HCT116 (cell line): ENCODE data around the gene EHBP1.

Experiments used
- ATF3 ChIP-seq: IDR thresholded peaks from 2 replicates; pipeline ENCODE4 v1.6.1; 2012
- CEBPB ChIP-seq: IDR thresholded peaks from 2 replicates; pipeline ENCODE4 v1.6.1; 2012; ENCODE audit warnings: low read depth
- CTCF ChIP-seq, 3 experiments: fragments of 200-600 bp in 1 of 3; sonication (generic) in 1 of 3; IDR thresholded peaks in 2 of 3; conservative IDR thresholded peaks in 1 of 3; 2 replicates each; pipeline ENCODE4 v1.5.1; 2012 to 2017; ENCODE audit warnings: low read depth in 2 of 3, low read length in 2 of 3, antibody characterized with exemption in 1 of 3, borderline replicate concordance in 1 of 3, control low read depth in 1 of 3, mild to moderate bottlenecking in 1 of 3, mixed read lengths in 1 of 3, mixed run types in 1 of 3, moderate library complexity in 1 of 3; ENCODE audit not compliant: insufficient read depth in 1 of 3
- JUND ChIP-seq: IDR thresholded peaks from 2 replicates; pipeline ENCODE4 v1.6.1; 2012
- MAX ChIP-seq: IDR thresholded peaks from 2 replicates; pipeline ENCODE4 v1.6.1; 2012
- POLR2AphosphoS5 ChIP-seq: IDR thresholded peaks from 2 replicates; pipeline ENCODE4 v1.6.1; 2011; ENCODE audit warnings: mild to moderate bottlenecking, low read depth, low read length, moderate library complexity
- SIN3A ChIP-seq: IDR thresholded peaks from 2 replicates; pipeline ENCODE4 v1.6.1; 2012; ENCODE audit warnings: low read depth
- ZFX ChIP-seq: fragments of 450-650 bp; IDR thresholded peaks from 2 replicates; pipeline ENCODE4 v1.6.1; 2017

- TF ChIP-seq ZFX: no peak
- TF ChIP-seq CEBPB: peak; percentile 53; the same call in 1 of the 2 replicates
- TF ChIP-seq CTCF (IDR thresholded peaks at IDR 0.05 in 2 of 3, conservative IDR thresholded peaks at IDR 0.05 in 1 of 3; ENCODE audit: borderline replicate concordance in 1 of 3, insufficient read depth in 1 of 3, low read depth in 2 of 3, low read length in 2 of 3): no peak
- no peak for TF ChIP-seq MAX
- no peak for TF ChIP-seq POLR2AphosphoS5
- no peak for TF ChIP-seq JUND
- no peak for TF ChIP-seq ATF3
- TF ChIP-seq SIN3A: no peak
Observed at GRCh38 chr2:62718225-62718822, 12.8 kb downstream of the EHBP1 start.
